Loucy (cell line): ENCODE measurements around the gene ATG16L1.

ENCODE experiments used
- H2AFZ ChIP-seq: fragments of 200-600 bp; sonication (generic); 2 replicates; pipeline ENCODE4 v1.6.0; 2016; ENCODE audit warnings: antibody characterized with exemption, mild to moderate bottlenecking, low read length, moderate library complexity
- H3F3A ChIP-seq: fragments of 200-600 bp; 2 replicates; pipeline ENCODE4 v1.6.0; 2016; ENCODE audit warnings: antibody characterized with exemption, low read depth, mild to moderate bottlenecking
- H3K27me3 ChIP-seq: fragments of 200-600 bp; sonication (generic); 2 replicates; pipeline ENCODE4 v1.6.1; 2014; ENCODE audit warnings: low read length, mild to moderate bottlenecking; ENCODE audit not compliant: insufficient read depth, poor library complexity, severe bottlenecking
- H3K36me3 ChIP-seq: fragments of 200-600 bp; sonication (generic); 2 replicates; pipeline ENCODE4 v1.6.1; 2016; ENCODE audit warnings: low read length; ENCODE audit not compliant: insufficient read depth
- H3K4me1 ChIP-seq: fragments of 200-600 bp; sonication (generic); 2 replicates; pipeline ENCODE4 v1.5.1; 2014; ENCODE audit warnings: low read length, mild to moderate bottlenecking; ENCODE audit not compliant: insufficient read depth, poor library complexity, severe bottlenecking
- H3K4me2 ChIP-seq: fragments of 200-600 bp; sonication (generic); 2 replicates; pipeline ENCODE4 v1.6.0; 2014; ENCODE audit warnings: antibody characterized with exemption, low read length, low read depth, mild to moderate bottlenecking; ENCODE audit not compliant: poor library complexity, severe bottlenecking
- H3K4me3 ChIP-seq: fragments of 200-600 bp; sonication (generic); 2 replicates; pipeline ENCODE4 v1.5.1; 2014; ENCODE audit warnings: low read length, mild to moderate bottlenecking, mixed read lengths; ENCODE audit not compliant: poor library complexity, severe bottlenecking
- H3K79me2 ChIP-seq: fragments of 200-600 bp; sonication (generic); 2 replicates; pipeline ENCODE4 v1.6.1; 2014; ENCODE audit warnings: low read length; ENCODE audit not compliant: insufficient read depth
- H3K9ac ChIP-seq: fragments of 200-600 bp; sonication (generic); 2 replicates; pipeline ENCODE4 v1.6.0; 2014; ENCODE audit warnings: mild to moderate bottlenecking, low read depth, low read length, moderate library complexity; ENCODE audit not compliant: poor library complexity, severe bottlenecking
- H3K9me2 ChIP-seq: fragments of 200-600 bp; sonication (generic); replicated peaks from 2 replicates; pipeline ENCODE4 v1.6.1; 2016; ENCODE audit warnings: low read depth, low read length, mixed read lengths
- H3K9me3 ChIP-seq: fragments of 200-600 bp; sonication (generic); 2 replicates; pipeline ENCODE4 v1.6.1; 2014; ENCODE audit warnings: mild to moderate bottlenecking, antibody characterized with exemption, low read length, low read depth; ENCODE audit not compliant: insufficient read depth
- H4K20me1 ChIP-seq: fragments of 200-600 bp; sonication (generic); 2 replicates; pipeline ENCODE4 v1.6.0; 2014; ENCODE audit warnings: antibody characterized with exemption, low read length, mild to moderate bottlenecking; ENCODE audit not compliant: insufficient read depth, poor library complexity, severe bottlenecking
- EZH2phosphoT487 ChIP-seq: fragments of 200-600 bp; IDR thresholded peaks from 2 replicates; pipeline ENCODE4 v1.6.1; 2018; ENCODE audit warnings: antibody characterized with exemption, mild to moderate bottlenecking, moderate library complexity, borderline replicate concordance
- TF ChIP-seq, protein P1 (sequence below): fragments of 200-600 bp; sonication (generic); conservative IDR thresholded peaks from 2 replicates; pipeline ENCODE4 v1.5.1; 2014; ENCODE audit warnings: mild to moderate bottlenecking, antibody characterized with exemption, low read length

Gene ATG16L1

DNA sequence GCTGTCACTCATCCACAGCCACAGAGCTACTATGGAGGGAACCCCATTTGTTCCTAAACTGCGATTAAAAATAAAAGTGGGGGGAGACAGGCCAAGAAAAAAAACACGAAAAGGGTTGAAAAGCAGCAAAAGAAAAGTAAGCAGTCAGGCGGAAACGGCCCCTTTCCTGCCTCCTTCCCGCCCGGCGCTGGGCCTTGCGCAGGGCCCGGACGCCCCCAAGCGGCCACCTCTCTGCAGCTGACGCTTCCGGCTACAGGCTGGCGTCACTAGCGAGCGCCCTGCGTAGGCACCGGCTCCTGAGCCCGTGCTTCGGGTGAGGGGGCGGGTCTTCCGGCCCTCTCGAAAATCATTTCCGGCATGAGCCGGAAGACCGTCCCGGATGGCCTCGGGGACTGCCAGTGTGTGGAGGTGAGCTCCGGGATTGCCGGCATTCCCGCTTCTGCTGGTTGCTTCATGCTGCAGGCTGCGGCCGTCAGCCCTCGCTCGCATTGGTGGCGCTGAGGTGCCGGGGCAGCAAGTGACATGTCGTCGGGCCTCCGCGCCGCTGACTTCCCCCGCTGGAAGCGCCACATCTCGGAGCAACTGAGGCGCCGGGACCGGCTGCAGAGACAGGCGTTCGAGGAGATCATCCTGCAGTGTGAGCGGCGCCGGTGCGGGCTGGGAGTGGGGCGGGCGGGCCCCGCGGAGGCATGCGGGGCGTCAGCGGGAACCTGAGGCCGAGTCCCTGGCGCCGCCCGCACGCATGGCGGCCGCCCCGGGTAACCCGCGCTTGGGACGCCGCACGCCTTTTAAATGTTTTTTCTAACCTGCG, at the start of gene ATG16L1:
TSS of gene ATG16L1 (plus strand) at position 368 of the 811 bp plus-strand sequence. CDS start at position 523, 155 bp downstream.
- Histone ChIP-seq H3K4me2 (peak within 1 kb of the TSS; percentile 94), H3K79me2 (peaks cover 49% of the 10 kb centered on the region), H2AFZ (peak within 1 kb of the TSS; percentile 90), H3K4me3 (peak within 1 kb of the TSS; percentile 84), H3K27me3 (no peaks in the 10 kb centered on the region), H3K4me1 (peaks cover 32% of the 10 kb centered on the region), H3K9ac (peak within 1 kb of the TSS; percentile 80), H4K20me1 (peaks cover 35% of the 10 kb centered on the region), H3K9me2 (no peaks in the 10 kb centered on the region), H3K36me3 (peaks cover 6% of the 10 kb centered on the region; the same call in 1 of the 2 replicates), H3K9me3 (no peaks in the 10 kb centered on the region), H3F3A (no peaks in the 10 kb centered on the region)
- TF ChIP-seq, protein P1, sequence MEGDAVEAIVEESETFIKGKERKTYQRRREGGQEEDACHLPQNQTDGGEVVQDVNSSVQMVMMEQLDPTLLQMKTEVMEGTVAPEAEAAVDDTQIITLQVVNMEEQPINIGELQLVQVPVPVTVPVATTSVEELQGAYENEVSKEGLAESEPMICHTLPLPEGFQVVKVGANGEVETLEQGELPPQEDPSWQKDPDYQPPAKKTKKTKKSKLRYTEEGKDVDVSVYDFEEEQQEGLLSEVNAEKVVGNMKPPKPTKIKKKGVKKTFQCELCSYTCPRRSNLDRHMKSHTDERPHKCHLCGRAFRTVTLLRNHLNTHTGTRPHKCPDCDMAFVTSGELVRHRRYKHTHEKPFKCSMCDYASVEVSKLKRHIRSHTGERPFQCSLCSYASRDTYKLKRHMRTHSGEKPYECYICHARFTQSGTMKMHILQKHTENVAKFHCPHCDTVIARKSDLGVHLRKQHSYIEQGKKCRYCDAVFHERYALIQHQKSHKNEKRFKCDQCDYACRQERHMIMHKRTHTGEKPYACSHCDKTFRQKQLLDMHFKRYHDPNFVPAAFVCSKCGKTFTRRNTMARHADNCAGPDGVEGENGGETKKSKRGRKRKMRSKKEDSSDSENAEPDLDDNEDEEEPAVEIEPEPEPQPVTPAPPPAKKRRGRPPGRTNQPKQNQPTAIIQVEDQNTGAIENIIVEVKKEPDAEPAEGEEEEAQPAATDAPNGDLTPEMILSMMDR, result peak; percentile 85
- TF ChIP-seq EZH2phosphoT487, result no peak

DNA sequence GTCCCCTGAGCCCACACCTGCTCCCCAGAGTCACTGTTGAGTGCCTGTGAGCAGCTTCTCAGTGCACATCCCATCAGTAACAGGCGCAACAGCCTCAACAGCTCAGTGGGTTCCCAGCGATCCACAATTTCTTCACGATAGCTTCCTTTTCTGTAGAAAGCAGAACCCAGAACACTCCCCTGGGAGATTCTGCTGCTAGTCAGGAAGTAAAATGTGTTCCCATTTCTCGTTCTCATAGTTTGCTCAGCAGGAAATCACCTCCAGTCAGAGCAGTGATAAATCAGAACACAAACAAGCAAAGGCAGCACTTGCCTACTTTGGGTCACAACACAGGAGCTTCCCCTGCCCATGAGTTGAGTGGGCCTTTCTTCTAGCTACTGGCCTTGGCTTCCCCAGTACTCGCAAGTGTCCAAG, 48.9 kb upstream of the ATG16L1 start:
- Histone ChIP-seq H3K9ac (no peak overlapping the region), H4K20me1 (no peaks in the 10 kb centered on the region), H3K27me3 (no peaks in the 10 kb centered on the region), H3K4me1 (no peaks in the 10 kb centered on the region), H3K9me3 (no peaks in the 10 kb centered on the region), H3K4me2 (no peak overlapping the region), H3K79me2 (no peaks in the 10 kb centered on the region), H3K9me2 (no peaks in the 10 kb centered on the region), H2AFZ (no peak overlapping the region), H3F3A (no peaks in the 10 kb centered on the region), H3K36me3 (peaks cover 60% of the 10 kb centered on the region), H3K4me3 (no peak overlapping the region)
- TF ChIP-seq, protein P1, result no peak
- TF ChIP-seq EZH2phosphoT487, result no peak

DNA sequence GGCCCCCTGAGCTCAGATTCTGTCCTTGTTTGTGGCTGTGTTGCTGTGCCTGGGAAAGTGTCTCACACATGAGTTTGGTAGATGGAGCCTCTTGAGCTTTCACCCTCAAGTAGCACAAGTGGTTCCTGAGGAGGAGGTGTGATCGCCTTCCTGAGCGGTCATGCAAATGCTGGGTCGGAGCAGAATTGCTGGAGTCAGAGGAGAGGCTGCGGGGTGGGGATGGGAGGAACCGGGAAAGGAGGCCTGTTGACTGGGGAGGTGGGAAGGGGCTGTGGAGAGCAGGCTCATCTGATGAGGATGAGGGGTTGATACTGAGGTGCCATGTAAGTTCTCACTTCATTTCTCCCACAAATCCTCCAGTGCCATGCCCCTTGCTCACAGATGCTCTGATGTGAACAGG, 48.4 kb upstream of the ATG16L1 start:
- no peaks in the 10 kb centered on the region for H4K20me1 ChIP-seq

More for the DNA sequence above, 48.4 kb upstream of the ATG16L1 start:
- no peak overlapping the region for H3K4me2 ChIP-seq
- no peaks in the 10 kb centered on the region for H3K79me2 ChIP-seq
- no peak overlapping the region for H3K4me3 ChIP-seq
- no peak overlapping the region for H3K9ac ChIP-seq
- H3K4me1 ChIP-seq, result no peaks in the 10 kb centered on the region
- no peaks in the 10 kb centered on the region for H3K9me3 ChIP-seq
- TF ChIP-seq, protein P1, result no peak
- no peak for TF ChIP-seq EZH2phosphoT487
- H3K27me3 ChIP-seq, result no peaks in the 10 kb centered on the region
- H3K36me3 ChIP-seq, result peaks cover 60% of the 10 kb centered on the region
- H3F3A ChIP-seq, result no peaks in the 10 kb centered on the region
- H2AFZ ChIP-seq, result no peak overlapping the region
- no peaks in the 10 kb centered on the region for H3K9me2 ChIP-seq
